ENCODE measurements around the gene CCDC92.

Gene CCDC92

GRCh38 chr12:123992118-123992825, 19.6 kb upstream of the CCDC92 start:
- TF ChIP-seq TCF12 (IDR thresholded peaks at IDR 0.05; ENCODE audit: low read depth), result no peak
- TF ChIP-seq CREB1 (IDR thresholded peaks at IDR 0.05; ENCODE audit: low read depth), result no peak
- TF ChIP-seq USF1 (IDR thresholded peaks at IDR 0.05), result no peak
- no peak for TF ChIP-seq EGR1 (IDR thresholded peaks at IDR 0.05)
- no peak for TF ChIP-seq TEAD4 (IDR thresholded peaks at IDR 0.05)
- TF ChIP-seq ZBTB7A (IDR thresholded peaks at IDR 0.05; ENCODE audit: low read depth), result no peak
- TF ChIP-seq NFIC (IDR thresholded peaks at IDR 0.05), result no peak
- no peak for TF ChIP-seq REST (IDR thresholded peaks at IDR 0.05; ENCODE audit: low read depth)
- no peak for TF ChIP-seq FOXM1 (IDR thresholded peaks at IDR 0.05; ENCODE audit: borderline replicate concordance, low read depth)
- TF ChIP-seq MAX (IDR thresholded peaks at IDR 0.05), result no peak
- TF ChIP-seq CEBPB (IDR thresholded peaks at IDR 0.05), result no peak
- TF ChIP-seq TAF1 (IDR thresholded peaks at IDR 0.05; ENCODE audit: low read depth), result no peak
- TF ChIP-seq EP300 (IDR thresholded peaks at IDR 0.05; ENCODE audit: borderline replicate concordance), result no peak
- TF ChIP-seq RAD21 (IDR thresholded peaks at IDR 0.05; ENCODE audit: low read depth), result no peak
- no peak for TF ChIP-seq YY1 (IDR thresholded peaks at IDR 0.05; ENCODE audit: low read depth)

GRCh38 chr12:123991372-123991951, 18.8 kb upstream of the CCDC92 start:
- TF ChIP-seq RAD21 (IDR thresholded peaks at IDR 0.05; ENCODE audit: low read depth) (no peak), FOXM1 (IDR thresholded peaks at IDR 0.05; ENCODE audit: borderline replicate concordance, low read depth) (no peak), CEBPB (IDR thresholded peaks at IDR 0.05) (no peak), NFIC (IDR thresholded peaks at IDR 0.05) (no peak), EP300 (IDR thresholded peaks at IDR 0.05; ENCODE audit: borderline replicate concordance) (no peak)

GRCh38 chr12:123990511-123990910, 17.9 kb upstream of the CCDC92 start:
- no peak for TF ChIP-seq RAD21 (IDR thresholded peaks at IDR 0.05; ENCODE audit: low read depth)

- TF ChIP-seq YY1 (IDR thresholded peaks at IDR 0.05; ENCODE audit: low read depth) (no peak), FOXM1 (IDR thresholded peaks at IDR 0.05; ENCODE audit: borderline replicate concordance, low read depth) (no peak), EP300 (IDR thresholded peaks at IDR 0.05; ENCODE audit: borderline replicate concordance) (no peak), NFIC (IDR thresholded peaks at IDR 0.05) (no peak), RAD21 (IDR thresholded peaks at IDR 0.05; ENCODE audit: low read depth) (no peak), MAX (IDR thresholded peaks at IDR 0.05) (no peak), TAF1 (IDR thresholded peaks at IDR 0.05; ENCODE audit: low read depth) (no peak), EGR1 (IDR thresholded peaks at IDR 0.05) (no peak), REST (IDR thresholded peaks at IDR 0.05; ENCODE audit: low read depth) (no peak)
Measured at GRCh38 chr12:123989753-123990152, 17.1 kb upstream of the CCDC92 start.

GRCh38 chr12:123989168-123989567, 16.5 kb upstream of the CCDC92 start:
- TF ChIP-seq NFIC (IDR thresholded peaks at IDR 0.05), result no peak
- no peak for TF ChIP-seq REST (IDR thresholded peaks at IDR 0.05; ENCODE audit: low read depth)
- no peak for TF ChIP-seq TEAD4 (IDR thresholded peaks at IDR 0.05)
- no peak for TF ChIP-seq EGR1 (IDR thresholded peaks at IDR 0.05)
- TF ChIP-seq MAX (IDR thresholded peaks at IDR 0.05), result no peak
- TF ChIP-seq TCF12 (IDR thresholded peaks at IDR 0.05; ENCODE audit: low read depth), result no peak
- TF ChIP-seq TAF1 (IDR thresholded peaks at IDR 0.05; ENCODE audit: low read depth), result no peak
- TF ChIP-seq CEBPB (IDR thresholded peaks at IDR 0.05), result no peak
- TF ChIP-seq EP300 (IDR thresholded peaks at IDR 0.05; ENCODE audit: borderline replicate concordance), result no peak
- no peak for TF ChIP-seq CREB1 (IDR thresholded peaks at IDR 0.05; ENCODE audit: low read depth)
